Gastroesophageal sphincter (tissue), 3 donors: ENCODE results near the gene STX5.

Experiments used
- CTCF ChIP-seq, 4 experiments: fragments of 200-600 bp in 2 of 4; fragments of 450-650 bp in 2 of 4; sonication (generic) in 1 of 4; IDR thresholded peaks; one replicate each; pipeline ENCODE4 v1.5.1; 2017 to 2019; ENCODE audit warnings: antibody characterized with exemption in 4 of 4, mild to moderate bottlenecking in 2 of 4, moderate library complexity in 2 of 4
- EP300 ChIP-seq: sonication (generic); formaldehyde crosslinking; IDR thresholded peaks from one replicate; pipeline ENCODE4 v1.6.1; 2017; ENCODE audit warnings: antibody characterized with exemption, mild to moderate bottlenecking
- POLR2A ChIP-seq, 2 donors: fragments of 450-650 bp; IDR thresholded peaks; one replicate each; pipeline ENCODE4 v1.6.1; 2017; ENCODE audit warnings: antibody characterized with exemption in 2 of 2, mild to moderate bottlenecking in 2 of 2, moderate library complexity in 1 of 2
- POLR2AphosphoS5 ChIP-seq: sonication (generic); formaldehyde crosslinking; IDR thresholded peaks from one replicate; pipeline ENCODE4 v1.6.1; 2017; ENCODE audit warnings: antibody characterized with exemption

GRCh38 chr11:62839050-62839945 lies 7.4 kb upstream of the STX5 start, which contains the start of gene WDR74:
- TF ChIP-seq CTCF (IDR thresholded peaks at IDR 0.05) (no peak), EP300 (no peak), POLR2A (IDR thresholded peaks at IDR 0.05) (peak; percentile 37 to 67), POLR2AphosphoS5 (peak; percentile 96)
